HEK293T (cell line): ENCODE data around the gene TFR2.

Experiments
- CTBP1 ChIP-seq: fragments of 450-650 bp; IDR thresholded peaks from 2 replicates; pipeline ENCODE4 v1.6.1; 2016; ENCODE audit warnings: borderline replicate concordance
- TARDBP ChIP-seq: fragments of 450-650 bp; IDR thresholded peaks from 2 replicates; pipeline ENCODE4 v1.6.1; 2016

- TF ChIP-seq CTBP1, result no peak
- no peak for TF ChIP-seq TARDBP
Observed at GRCh38 chr7:100611983-100612729, 29.2 kb downstream of the TFR2 start, which contains the start of gene MOSPD3.
